Measurements from ENCODE around the gene PLBD2. TPM values are rescaled to one million over a fixed set of nuclear protein-coding genes. Genes with fewer than 3 reads are reported as not detected.

Gene PLBD2
- polyA plus RNA-seq, 3 donors = 15.5 to 19.3 (median 18.6) TPM

GRCh38 chr12:113402586-113403260, 44.3 kb downstream of the PLBD2 start:
- DNase-seq (ENCODE audit: extremely low read depth in 1 of 11, low read depth in 9 of 11, low spot score in 4 of 11) = no peak

- peak in 3 of 11 donors; percentile 16 to 37 (median 17) for DNase-seq (ENCODE audit: extremely low read depth in 1 of 11, low read depth in 9 of 11, low spot score in 4 of 11)
These were observed 45.3 kb downstream of the PLBD2 start, which contains the start of gene SDS for GRCh38 chr12:113403435-113404415. Gene SDS, minus strand, starts transcription at chr12:113403887. Its CDS starts 4,179 bp downstream, at chr12:113399708.

- no peak for DNase-seq (ENCODE audit: extremely low read depth in 1 of 11, low read depth in 9 of 11, low spot score in 4 of 11)
These were observed 47.3 kb downstream of the PLBD2 start for GRCh38 chr12:113405694-113406093.

- DNase-seq (ENCODE audit: extremely low read depth in 1 of 11, low read depth in 9 of 11, low spot score in 4 of 11) = no peak
These were observed 49.7 kb downstream of the PLBD2 start for GRCh38 chr12:113407931-113408600.

- no peak for DNase-seq (ENCODE audit: extremely low read depth in 1 of 11, low read depth in 9 of 11, low spot score in 4 of 11)
These were observed 50.4 kb downstream of the PLBD2 start for GRCh38 chr12:113408756-113409298.

- no peak for DNase-seq (ENCODE audit: extremely low read depth in 1 of 11, low read depth in 9 of 11, low spot score in 4 of 11)
These were observed 51.2 kb downstream of the PLBD2 start for GRCh38 chr12:113409462-113410124.

- no peak for DNase-seq (ENCODE audit: extremely low read depth in 1 of 11, low read depth in 9 of 11, low spot score in 4 of 11)
These were observed 55.1 kb downstream of the PLBD2 start for GRCh38 chr12:113413488-113413939.

- DNase-seq (ENCODE audit: extremely low read depth in 1 of 11, low read depth in 9 of 11, low spot score in 4 of 11) = no peak
These were observed 56.2 kb downstream of the PLBD2 start for GRCh38 chr12:113414519-113415038.

- no peak for DNase-seq (ENCODE audit: extremely low read depth in 1 of 11, low read depth in 9 of 11, low spot score in 4 of 11)
These were observed 57.8 kb downstream of the PLBD2 start for GRCh38 chr12:113416091-113416754.

- DNase-seq (ENCODE audit: extremely low read depth in 1 of 11, low read depth in 9 of 11, low spot score in 4 of 11) = no peak
These were observed 60.0 kb downstream of the PLBD2 start for GRCh38 chr12:113418213-113418879.

GRCh38 chr12:113420996-113421595, 62.7 kb downstream of the PLBD2 start:
- no peak for DNase-seq (ENCODE audit: extremely low read depth in 1 of 11, low read depth in 9 of 11, low spot score in 4 of 11)

- peak; percentile 36 to 69 (median 58) for DNase-seq (ENCODE audit: extremely low read depth in 1 of 11, low read depth in 9 of 11, low spot score in 4 of 11)
These were observed 63.9 kb downstream of the PLBD2 start, which contains the start of gene SDSL for GRCh38 chr12:113422030-113422885. Gene SDSL, plus strand, starts transcription at chr12:113422380. Its CDS starts 5,603 bp downstream, at chr12:113427983.

GRCh38 chr12:113422886-113423669, 64.7 kb downstream of the PLBD2 start:
- DNase-seq (ENCODE audit: extremely low read depth in 1 of 11, low read depth in 9 of 11, low spot score in 4 of 11) = no peak

GRCh38 chr12:113424456-113424855, 66.1 kb downstream of the PLBD2 start:
- no peak for DNase-seq (ENCODE audit: extremely low read depth in 1 of 11, low read depth in 9 of 11, low spot score in 4 of 11)
